H1 (cell line): ENCODE results near the gene CGB5. TPM values are rescaled to one million over a fixed set of nuclear protein-coding genes. Genes with fewer than 3 reads are reported as not detected.

Experiments
- ATF2 ChIP-seq: IDR thresholded peaks from 2 replicates; pipeline ENCODE4 v1.6.1; 2012; ENCODE audit warnings: low read length, inconsistent platforms
- CBX5 ChIP-seq: fragments of 300-800, 300-1000 bp; sonication (generic); IDR thresholded peaks from 2 replicates; pipeline ENCODE4 v1.7.1; 2016; ENCODE audit warnings: antibody characterized with exemption, low read length, low read depth
- CBX8 ChIP-seq: fragments of 300-800, 300-1000 bp; sonication (generic); IDR thresholded peaks from 2 replicates; pipeline ENCODE4 v1.7.1; 2016; ENCODE audit warnings: low read depth, low read length, borderline replicate concordance
- CEBPB ChIP-seq: IDR thresholded peaks from 2 replicates; pipeline ENCODE4 v1.6.1; 2012; ENCODE audit warnings: low read depth, low read length
- CHD1 ChIP-seq: IDR thresholded peaks from 2 replicates; pipeline ENCODE4 v1.6.1; 2012; ENCODE audit warnings: low read depth, low read length, improper control_type of control experiment
- CREB1 ChIP-seq: IDR thresholded peaks from 2 replicates; pipeline ENCODE4 v1.6.1; 2012; ENCODE audit warnings: inconsistent platforms
- EGR1 ChIP-seq: IDR thresholded peaks from 2 replicates; pipeline ENCODE4 v1.6.1; 2011; ENCODE audit warnings: low read depth, low read length, borderline replicate concordance
- HDAC6 ChIP-seq: IDR thresholded peaks from one replicate; pipeline ENCODE4 v1.7.1; 2012; ENCODE audit warnings: low read depth, mild to moderate bottlenecking, inconsistent platforms, low read length, moderate library complexity
- JUND ChIP-seq: IDR thresholded peaks from 2 replicates; pipeline ENCODE4 v1.6.1; 2011; ENCODE audit warnings: mild to moderate bottlenecking, improper control_type of control experiment, low read length
- KDM4A ChIP-seq: IDR thresholded peaks from one replicate; pipeline ENCODE4 v1.7.1; 2012; ENCODE audit warnings: low read depth, mild to moderate bottlenecking, moderate library complexity, low read length, inconsistent platforms; ENCODE audit not compliant: severe bottlenecking
- KDM5A ChIP-seq: fragments of 200-600 bp; IDR thresholded peaks from 2 replicates; pipeline ENCODE4 v1.7.1; 2012; ENCODE audit warnings: mild to moderate bottlenecking, low read length, inconsistent platforms, mixed read lengths
- PHF8 ChIP-seq: fragments of 200-600 bp; sonication (generic); conservative IDR thresholded peaks from 2 replicates; pipeline ENCODE4 v1.7.1; 2012; ENCODE audit warnings: low read depth, mild to moderate bottlenecking, inconsistent platforms, low read length, moderate library complexity
- RFX5 ChIP-seq: IDR thresholded peaks from 2 replicates; pipeline ENCODE4 v1.6.1; 2011; ENCODE audit warnings: low read depth, low read length, improper control_type of control experiment, borderline replicate concordance
- RXRA ChIP-seq: IDR thresholded peaks from 2 replicates; pipeline ENCODE4 v1.6.1; 2011; ENCODE audit warnings: low read depth, mild to moderate bottlenecking, low read length, moderate library complexity; ENCODE audit not compliant: insufficient read depth
- SIN3A ChIP-seq, 2 experiments: IDR thresholded peaks in 1 of 2; conservative IDR thresholded peaks in 1 of 2; 2 replicates each; pipeline ENCODE4 v1.6.1; 2011 to 2012; ENCODE audit warnings: low read length in 2 of 2, improper control_type of control experiment in 1 of 2, low read depth in 1 of 2, mild to moderate bottlenecking in 1 of 2
- SIX5 ChIP-seq: IDR thresholded peaks from 2 replicates; pipeline ENCODE4 v1.6.1; 2011; ENCODE audit warnings: mild to moderate bottlenecking, low read depth, low read length
- SP1 ChIP-seq: IDR thresholded peaks from 2 replicates; pipeline ENCODE4 v1.6.1; 2011; ENCODE audit warnings: low read depth, low read length
- TAF1 ChIP-seq: IDR thresholded peaks from 2 replicates; pipeline ENCODE4 v1.6.1; 2011; ENCODE audit warnings: mild to moderate bottlenecking, low read depth, low read length
- TAF7 ChIP-seq: optimal IDR thresholded peaks from 2 replicates; pipeline ENCODE3; 2011; ENCODE audit warnings: low read depth, mild to moderate bottlenecking, inconsistent platforms, low read length, moderate library complexity, borderline replicate concordance
- TCF12 ChIP-seq: IDR thresholded peaks from 2 replicates; pipeline ENCODE4 v1.6.1; 2011; ENCODE audit warnings: low read depth, mild to moderate bottlenecking, low read length
- USF2 ChIP-seq: IDR thresholded peaks from 2 replicates; pipeline ENCODE4 v1.6.1; 2011; ENCODE audit warnings: low read length, improper control_type of control experiment
- YY1 ChIP-seq: IDR thresholded peaks from 2 replicates; pipeline ENCODE4 v1.6.1; 2011; ENCODE audit warnings: low read depth, mild to moderate bottlenecking, low read length
- ZNF274 ChIP-seq: IDR thresholded peaks from 2 replicates; pipeline ENCODE4 v1.7.0; 2012; ENCODE audit warnings: low read length, borderline replicate concordance; ENCODE audit errors: extremely low read depth
- polyA plus RNA-seq, 7 experiments: library from polyadenylated mRNA; depleted of rRNA in 3 of 7; stranded (reverse) in 5 of 7; unstranded in 2 of 7; fragments of >200 nt in 5 of 7; fragments of 200-250 nt in 2 of 7; gene quantifications; 1 replicate in 5 of 7; 2 replicates in 1 of 7; 4 replicates in 1 of 7; pipeline versions ENCODE4 v1.2.1 to v1.2.3, GENCODE V29; 2011 to 2013; ENCODE audit warnings: missing spikeins in 2 of 7, mixed read lengths in 2 of 7
- total RNA-seq: library from RNA; stranded (reverse); fragmentation: NEBNext Ultra II Directional; extraction: Animal tissue kit (Norgen Biotek cat#: 25700); gene quantifications from 2 replicates; pipeline ENCODE4 v1.2.1, GENCODE V29; 2021

CGB5 gene
- total and polyA plus RNA-seq, 2 of the 8 experiments (the other 6 are each of a cell fraction or from before 2014, with no cell fraction given), result 0.63 to 0.68 TPM

DNA sequence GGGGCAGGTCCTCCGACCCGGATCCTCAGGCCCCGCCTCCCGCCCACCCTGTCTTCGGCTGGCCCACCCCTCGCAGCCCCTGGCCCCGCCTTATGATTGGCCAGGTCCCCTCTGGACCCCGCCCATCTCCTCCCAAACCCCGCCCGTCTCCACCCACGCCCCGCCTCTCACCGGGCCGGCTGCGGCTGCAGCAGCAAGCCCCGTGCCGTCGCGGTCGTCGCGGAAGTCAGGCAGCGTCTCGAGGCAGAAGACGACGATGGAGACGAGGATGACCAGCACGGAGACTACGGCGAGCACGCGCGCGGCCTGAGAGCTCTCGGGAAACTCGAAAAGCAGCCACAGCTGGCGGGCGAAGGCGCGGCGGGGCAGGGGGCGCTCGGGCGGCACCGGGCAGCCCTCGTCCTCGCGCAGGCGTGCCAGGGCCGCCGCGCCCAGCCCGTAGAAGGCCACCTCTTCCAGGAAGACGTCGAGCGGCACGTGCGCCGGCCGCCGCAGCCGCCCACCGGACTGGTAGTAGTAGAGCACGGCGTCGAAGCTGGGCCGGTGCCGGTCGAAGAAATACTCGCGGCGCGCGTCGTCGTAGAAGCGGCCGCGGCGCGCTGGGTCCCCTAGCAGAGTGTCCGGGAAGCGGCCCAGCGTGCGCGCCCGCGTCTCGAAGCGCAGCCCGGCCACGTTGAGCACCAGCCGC, 28.4 kb downstream of the CGB5 start (continued):
- 0 out of 2 replicates have a peak, but pooled peaks have one; percentile 17 for TF ChIP-seq PHF8
- TF ChIP-seq CBX5, result no peak
- TF ChIP-seq CHD1, result no peak
- peak; percentile 64; the same call in 1 of the 2 replicates for TF ChIP-seq EGR1
- TF ChIP-seq CBX8, result no peak
- TF ChIP-seq HDAC6, result no peak
- 0 out of 2 replicates have a peak, but pooled peaks have one; percentile 28 for TF ChIP-seq SP1
- no peak for TF ChIP-seq CEBPB
- no peak for TF ChIP-seq KDM5A
- TF ChIP-seq RXRA, result no peak
- TF ChIP-seq KDM4A, result peak; percentile 72
- TF ChIP-seq TAF1, result no peak
- TF ChIP-seq ATF2, result no peak
- no peak for TF ChIP-seq TCF12
- TF ChIP-seq TAF7, result no peak
- TF ChIP-seq JUND, result no peak
- no peak for TF ChIP-seq SIN3A (conservative IDR thresholded peaks at IDR 0.05 in 1 of 2, IDR thresholded peaks at IDR 0.05 in 1 of 2; ENCODE audit: low read depth in 1 of 2, low read length in 2 of 2)
- no peak for TF ChIP-seq ZNF274
- TF ChIP-seq USF2, result no peak
- TF ChIP-seq CREB1, result no peak
- no peak for TF ChIP-seq YY1
- TF ChIP-seq SIX5, result no peak
- no peak for TF ChIP-seq RFX5
